Heart left ventricle (tissue), 16 donors: ENCODE measurements around the gene PCBP3. TPM values are rescaled to one million over a fixed set of nuclear protein-coding genes. Genes with fewer than 3 reads are reported as not detected.

Experiments
- ATAC-seq, 4 donors: fragments of 200-7000 bp; cut with Tn5 transposase; one replicate each; pipeline ENCODE4 v1.9.1; 2020 to 2022; ENCODE audit warnings: moderate library complexity in 4 of 4, mild to moderate bottlenecking in 3 of 4, moderate number of reproducible peaks in 1 of 4
- DNase-seq, 5 donors: peaks; one replicate each; pipeline ENCODE4 v3.0.0-alpha.2; 2020
- H3K27ac ChIP-seq, 12 donors: fragments of 200-600 bp; sonication (generic) in 4 of 12; one replicate each; pipeline versions ENCODE4 v1.5.0 to v1.8.0; 2016 to 2022; ENCODE audit warnings: mild to moderate bottlenecking in 2 of 12
- H3K27me3 ChIP-seq, 9 donors: fragments of 200-600 bp; sonication (generic) in 2 of 9; one replicate each; pipeline versions ENCODE4 v1.5.1 to v1.8.0; 2016 to 2022; ENCODE audit warnings: mild to moderate bottlenecking in 3 of 9
- H3K36me3 ChIP-seq, 9 donors: fragments of 200-600 bp; sonication (generic) in 2 of 9; one replicate each; pipeline versions ENCODE4 v1.5.0 to v1.8.0; 2018 to 2022; ENCODE audit warnings: mild to moderate bottlenecking in 2 of 9
- H3K4me1 ChIP-seq, 12 donors: fragments of 200-600 bp; sonication (generic) in 4 of 12; one replicate each; pipeline versions ENCODE4 v1.5.0 to v1.8.0; 2016 to 2022; ENCODE audit warnings: mild to moderate bottlenecking in 3 of 12
- H3K4me3 ChIP-seq, 12 donors: fragments of 200-600 bp; sonication (generic) in 4 of 12; one replicate each; pipeline versions ENCODE4 v1.5.0 to v1.8.0; 2017 to 2022; ENCODE audit warnings: mild to moderate bottlenecking in 9 of 12, moderate library complexity in 4 of 12
- H3K9me3 ChIP-seq, 12 donors: fragments of 200-600 bp; sonication (generic) in 4 of 12; one replicate each; pipeline versions ENCODE4 v1.5.0 to v1.8.0; 2016 to 2022; ENCODE audit warnings: mild to moderate bottlenecking in 1 of 12
- POLR2A ChIP-seq, 2 donors: fragments of 450-650 bp; IDR thresholded peaks; one replicate each; pipeline ENCODE4 v1.6.1; 2017; ENCODE audit warnings: antibody characterized with exemption in 2 of 2, mild to moderate bottlenecking in 2 of 2, moderate library complexity in 2 of 2
- WGBS, 4 donors: extraction: QIAGEN DNeasy Blood & Tissue Kit in 2 of 4; methylation state at CpG; one replicate each; pipeline versions ENCODE4 v1.1.5 to v1.1.7; 2013 to 2018; 5-methylcytosine and 5-hydroxymethylcytosine counted together
- intact Hi-C, 10 donors: fragments of 100-400 bp; cut with DNase I; formaldehyde crosslinking; loops; one replicate each; pipeline versions ENCODE4 v1.11.1 to v1.14.2; 2022
- polyA plus RNA-seq, 2 donors: library from polyadenylated mRNA; stranded (reverse); fragments of 200-250 nt; gene quantifications; one replicate each; pipeline ENCODE4 v1.2.3, GENCODE V29; 2013
- total RNA-seq, 9 donors: library from RNA; depleted of rRNA in 2 of 9; stranded (reverse); fragments of >200 nt in 2 of 9; fragmentation: NEBNext Ultra II Directional in 3 of 9; extraction: Animal tissue kit (Norgen Biotek cat#: 25700) in 3 of 9; gene quantifications; one replicate each; pipeline versions ENCODE4 v1.1.0 to v1.2.4, GENCODE V29; 2016 to 2023
- TF ChIP-seq, protein P1 (sequence below), 12 donors: fragments of 200-600 bp; sonication (generic) in 4 of 12; IDR thresholded peaks; one replicate each; pipeline versions ENCODE4 v1.5.0 to v1.8.0; 2018 to 2022; ENCODE audit warnings: antibody characterized with exemption in 12 of 12, mild to moderate bottlenecking in 5 of 12
- donor health status: ischemic (EF 13 %, LVEDD 7.1; RV severe dilation, severe dysfunction).
- donor health status: healthy with polysubstance abuse.
- donor health status: DM: no; HTN: yes; CAD: no.
- donor health status: DM: no; HTN: no; CAD: no.
- donor health status: ischemic (EF 25% LVEDD 6.9; RV normal size, moderate dysfunction).
- donor health status: ischemic (EF 25% LVEDD 5.7; RV mildly dilated, moderate dysfunction).
- donor health status: healthy.
- donor health status: DM: yes; HTN: yes; CAD: no.
- donor health status: ischemic (EF 35%, LVEDD 5.7; RV mildly dilated, moderate dysfunction).
- donor health status: nonischemic (EF 11% LVEDD 7.7; RV severe dilation, severe dysfunction).
- donor health status: DM: yes; HTN: yes; CAD: no.
- donor health status: PGD.
- donor health status: ischemic (EF 29% LVEDD 5.4; RV normal size, mild dysfunction).
- donor health status: nonischemic (EF 23%, LVEDD 6.1; RV moderate dilation, normal function).

PCBP3 gene
- total and polyA plus RNA-seq, 11 donors, result 0.72 to 11.4 (median 2.5) TPM; not detected in 1

DNA sequence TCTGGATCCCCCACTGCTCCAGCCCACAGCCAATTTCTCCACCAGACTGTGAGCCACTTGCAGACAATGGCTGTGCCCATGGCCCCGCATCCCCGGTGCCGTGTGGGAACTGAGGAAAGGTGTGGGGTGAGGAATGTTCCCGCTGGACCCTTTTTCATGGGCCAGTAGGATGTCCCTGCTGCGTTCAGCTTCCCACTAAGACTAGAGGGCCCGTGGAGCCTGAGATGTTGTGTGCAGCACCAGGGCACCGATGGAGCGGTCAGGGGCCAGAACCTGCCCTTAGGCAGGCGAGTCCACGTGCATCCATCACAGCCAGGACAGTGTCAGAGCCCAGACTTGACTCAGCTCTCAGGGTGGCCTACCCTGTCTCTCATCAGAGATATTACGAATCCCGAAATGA is 232.4 kb downstream of the PCBP3 start:
- H3K36me3 ChIP-seq, result no peaks in the 10 kb centered on the region
- 89 to 94% (median 90%) methylated on average over 11 to 12 of the region's 12 CpGs for WGBS, 4 donors

DNA sequence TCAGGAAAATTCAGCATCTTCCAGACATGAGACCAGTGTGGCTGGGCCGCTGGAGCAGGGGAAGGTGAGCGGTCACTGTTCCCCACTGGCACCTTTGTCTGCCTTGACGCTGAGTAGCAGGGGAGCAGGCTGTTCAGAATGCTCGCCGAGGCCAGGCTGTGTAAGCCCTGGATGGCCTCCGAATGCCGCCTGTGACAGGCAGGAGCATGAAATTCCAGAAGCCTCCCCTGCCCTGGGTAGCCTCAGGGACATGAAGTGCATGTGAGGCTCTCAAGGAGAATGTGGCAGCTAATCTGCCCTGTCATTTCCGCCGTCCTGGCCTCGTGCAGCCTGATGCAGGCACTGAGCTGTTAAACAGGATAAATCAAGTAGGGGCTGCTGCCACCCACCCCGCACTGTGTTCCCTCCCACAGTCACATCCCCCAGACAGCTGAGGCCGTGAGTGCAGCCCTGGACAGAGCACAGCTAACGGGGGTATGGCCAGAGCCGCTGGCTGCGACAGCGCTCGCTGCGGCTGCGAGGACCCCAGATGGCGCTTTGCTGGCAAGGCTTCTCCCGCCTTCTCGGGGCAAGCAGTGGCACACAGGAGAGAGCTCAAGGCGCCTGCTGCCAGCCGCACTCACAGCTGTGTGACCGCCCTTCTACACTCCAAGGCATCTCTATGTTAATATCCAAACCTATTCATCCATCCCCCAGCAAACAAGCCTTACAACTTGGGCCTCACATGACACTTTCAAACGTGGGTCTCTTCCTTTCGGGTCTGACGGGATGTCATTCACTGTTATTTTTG is 233.1 kb downstream of the PCBP3 start:
- DNase-seq (peak in 1 of 5 donors; percentile 35), ATAC-seq (peak; percentile 23 to 63 (median 44))
- WGBS, 4 donors, result 54 to 83% (median 59%) methylated on average over 24 to 28 of the region's 28 CpGs
- Histone ChIP-seq H3K27me3 (peaks cover 0 to 16% (median 0%) of the 10 kb centered on the region in 9 donors), H3K36me3 (no peaks in the 10 kb centered on the region), H3K4me1 (peaks cover 0 to 11% (median 0%) of the 10 kb centered on the region in 12 donors), H3K27ac (no peak overlapping the region), H3K9me3 (no peaks in the 10 kb centered on the region), H3K4me3 (no peak overlapping the region)
- no peak for TF ChIP-seq POLR2A (IDR thresholded peaks at IDR 0.05)
- TF ChIP-seq, protein P1, sequence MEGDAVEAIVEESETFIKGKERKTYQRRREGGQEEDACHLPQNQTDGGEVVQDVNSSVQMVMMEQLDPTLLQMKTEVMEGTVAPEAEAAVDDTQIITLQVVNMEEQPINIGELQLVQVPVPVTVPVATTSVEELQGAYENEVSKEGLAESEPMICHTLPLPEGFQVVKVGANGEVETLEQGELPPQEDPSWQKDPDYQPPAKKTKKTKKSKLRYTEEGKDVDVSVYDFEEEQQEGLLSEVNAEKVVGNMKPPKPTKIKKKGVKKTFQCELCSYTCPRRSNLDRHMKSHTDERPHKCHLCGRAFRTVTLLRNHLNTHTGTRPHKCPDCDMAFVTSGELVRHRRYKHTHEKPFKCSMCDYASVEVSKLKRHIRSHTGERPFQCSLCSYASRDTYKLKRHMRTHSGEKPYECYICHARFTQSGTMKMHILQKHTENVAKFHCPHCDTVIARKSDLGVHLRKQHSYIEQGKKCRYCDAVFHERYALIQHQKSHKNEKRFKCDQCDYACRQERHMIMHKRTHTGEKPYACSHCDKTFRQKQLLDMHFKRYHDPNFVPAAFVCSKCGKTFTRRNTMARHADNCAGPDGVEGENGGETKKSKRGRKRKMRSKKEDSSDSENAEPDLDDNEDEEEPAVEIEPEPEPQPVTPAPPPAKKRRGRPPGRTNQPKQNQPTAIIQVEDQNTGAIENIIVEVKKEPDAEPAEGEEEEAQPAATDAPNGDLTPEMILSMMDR (IDR thresholded peaks at IDR 0.05), result no peak
- intact Hi-C loops, result no loop called here

More for the DNA sequence above, 232.4 kb downstream of the PCBP3 start:
- Histone ChIP-seq H3K9me3 (no peaks in the 10 kb centered on the region), H3K4me1 (peaks cover 0 to 10% (median 0%) of the 10 kb centered on the region in 12 donors), H3K27ac (no peak overlapping the region), H3K4me3 (no peak overlapping the region), H3K27me3 (peaks cover 0 to 16% (median 0%) of the 10 kb centered on the region in 9 donors)
- peak in 1 of 5 donors; percentile 18 for DNase-seq
- ATAC-seq, result no peak
- TF ChIP-seq, protein P1 (IDR thresholded peaks at IDR 0.05), result no peak
- no peak for TF ChIP-seq POLR2A (IDR thresholded peaks at IDR 0.05)
- intact Hi-C loops, result no loop called here

DNA sequence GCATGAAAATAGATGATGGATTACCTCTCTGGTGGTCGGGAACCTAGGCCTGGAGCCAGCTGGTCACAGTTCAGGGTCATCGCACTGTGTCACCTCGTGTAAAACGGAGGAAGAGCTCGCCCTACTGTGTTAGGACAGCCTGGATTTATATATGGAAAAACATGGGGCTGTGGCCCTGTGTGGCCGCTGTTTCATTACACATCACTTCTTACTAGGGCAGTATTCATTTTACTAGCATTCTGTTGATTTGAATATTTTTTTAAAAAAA is 233.6 kb downstream of the PCBP3 start:
- H3K4me1 ChIP-seq, result peaks cover 0 to 11% (median 0%) of the 10 kb centered on the region in 12 donors
- no peak for TF ChIP-seq POLR2A (IDR thresholded peaks at IDR 0.05)
- TF ChIP-seq, protein P1 (IDR thresholded peaks at IDR 0.05), result no peak
- H3K27me3 ChIP-seq, result peaks cover 0 to 16% (median 0%) of the 10 kb centered on the region in 9 donors
- WGBS, 4 donors, result 67 to 83% (median 73%) methylated on average over 6 of the region's 6 CpGs
- intact Hi-C loops, result no loop called here
- ATAC-seq (no peak), DNase-seq (peak in 1 of 5 donors; percentile 4)
- no peak overlapping the region for H3K27ac ChIP-seq
- H3K36me3 ChIP-seq, result no peaks in the 10 kb centered on the region
- no peak overlapping the region for H3K4me3 ChIP-seq
- no peaks in the 10 kb centered on the region for H3K9me3 ChIP-seq

DNA sequence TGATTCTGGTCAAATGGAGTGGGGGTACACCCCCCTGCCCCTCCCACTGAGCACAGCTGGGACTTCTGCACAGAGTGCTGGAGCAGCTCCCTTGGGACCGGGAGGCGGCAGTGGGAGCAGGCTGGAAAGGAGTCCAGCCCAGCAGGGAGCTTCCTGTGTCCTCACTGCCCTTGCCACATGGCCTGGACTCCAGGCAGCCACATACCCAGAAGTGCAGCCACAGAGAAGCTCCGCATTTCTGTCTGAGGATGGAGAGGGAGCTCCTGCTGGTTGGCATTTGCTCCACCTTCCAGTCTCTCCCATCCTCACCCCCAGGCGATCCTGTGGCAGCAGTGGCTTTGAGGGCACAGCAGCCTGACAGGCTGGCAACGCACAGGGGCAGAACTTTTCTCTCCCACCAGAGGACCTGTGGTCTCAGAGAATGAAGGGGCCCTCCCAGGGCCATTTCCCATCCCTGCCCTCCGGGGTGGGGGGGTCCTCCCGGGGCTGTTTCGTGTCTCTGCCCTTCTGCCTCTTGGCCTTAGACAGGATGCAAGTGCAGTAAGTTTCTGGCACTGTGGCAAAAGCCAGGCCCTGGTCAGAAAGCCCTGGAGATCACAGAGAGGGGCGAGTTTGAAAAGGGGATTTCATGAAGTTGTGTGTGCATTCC is 234.4 kb downstream of the PCBP3 start:
- no peak overlapping the region for H3K27ac ChIP-seq
- WGBS, 4 donors, result 56 to 77% (median 71%) methylated on average over 8 to 9 of the region's 9 CpGs
- no peaks in the 10 kb centered on the region for H3K9me3 ChIP-seq
- no peak for ATAC-seq
- peak in 1 of 5 donors; percentile 21 for DNase-seq
- TF ChIP-seq, protein P1 (IDR thresholded peaks at IDR 0.05), result no peak
- TF ChIP-seq POLR2A (IDR thresholded peaks at IDR 0.05), result no peak
- peaks cover 0 to 11% (median 0%) of the 10 kb centered on the region in 12 donors for H3K4me1 ChIP-seq
- no peak overlapping the region for H3K4me3 ChIP-seq
- intact Hi-C loops, result no loop called here
- no peaks in the 10 kb centered on the region for H3K36me3 ChIP-seq
- H3K27me3 ChIP-seq, result peaks cover 0 to 16% (median 0%) of the 10 kb centered on the region in 9 donors
